GM21619 (cell line): ENCODE data around the gene INO80B.

Experiments
- ATAC-seq: cut with Tn5 transposase; IDR thresholded peaks from one replicate; pipeline ENCODE4 v1.9.1; 2021; ENCODE audit not compliant: unreplicated experiment

Gene INO80B

DNA sequence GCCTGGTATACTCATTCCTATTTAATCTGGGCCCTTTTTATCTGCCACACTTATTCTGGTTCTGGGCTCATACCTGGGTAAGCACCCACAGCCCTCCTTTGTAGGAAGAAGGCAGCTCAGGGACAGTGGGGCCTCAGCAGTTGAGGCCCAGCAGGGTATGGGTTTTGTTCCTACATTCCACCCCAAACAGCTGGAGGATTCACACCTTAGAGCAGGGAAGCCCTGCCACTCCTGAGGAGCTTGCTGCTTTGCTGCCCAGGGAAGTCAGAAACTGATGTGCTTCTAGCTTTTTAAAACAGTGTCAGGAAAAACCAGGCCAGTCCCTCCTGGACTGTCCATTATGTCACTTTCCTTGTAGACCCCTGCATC lies 45.7 kb downstream of the INO80B start:
- no peak for ATAC-seq

DNA sequence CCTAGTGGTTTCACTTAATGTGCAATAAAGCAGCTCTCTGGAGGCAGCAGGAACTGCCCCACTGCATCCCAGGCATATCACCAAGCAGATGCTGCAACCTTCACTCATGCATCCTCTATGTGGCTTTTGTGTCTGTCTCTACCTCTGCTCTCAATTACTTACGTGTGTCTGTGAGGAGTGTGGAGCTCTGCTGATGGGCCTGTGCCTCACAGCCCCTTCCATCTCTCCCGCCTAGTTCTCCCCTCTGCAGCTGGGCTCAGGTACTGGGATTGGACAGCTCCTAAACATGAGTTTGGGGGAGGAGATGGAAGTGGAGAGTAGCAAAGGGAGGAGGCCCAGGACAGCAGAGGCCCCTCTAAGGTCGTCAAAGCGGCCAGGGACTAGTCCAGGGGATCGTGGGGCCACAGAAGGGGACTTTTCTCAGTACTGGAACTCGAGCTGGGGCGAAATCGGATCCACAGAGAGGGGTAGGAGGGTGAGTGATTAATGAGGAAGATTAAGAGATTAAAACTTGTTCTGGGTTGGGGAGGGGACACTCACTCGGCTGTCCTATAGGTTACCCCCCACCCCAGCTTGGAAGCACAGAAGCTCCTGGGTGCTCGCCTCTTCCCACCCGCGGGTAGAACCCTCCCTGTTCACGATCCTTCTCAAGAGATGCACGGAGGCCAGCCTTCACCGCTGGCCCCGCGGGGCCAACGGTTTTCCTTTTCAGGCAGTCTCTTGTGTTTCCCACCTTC lies 46.6 kb downstream of the INO80B start:
- ATAC-seq, result no peak

DNA sequence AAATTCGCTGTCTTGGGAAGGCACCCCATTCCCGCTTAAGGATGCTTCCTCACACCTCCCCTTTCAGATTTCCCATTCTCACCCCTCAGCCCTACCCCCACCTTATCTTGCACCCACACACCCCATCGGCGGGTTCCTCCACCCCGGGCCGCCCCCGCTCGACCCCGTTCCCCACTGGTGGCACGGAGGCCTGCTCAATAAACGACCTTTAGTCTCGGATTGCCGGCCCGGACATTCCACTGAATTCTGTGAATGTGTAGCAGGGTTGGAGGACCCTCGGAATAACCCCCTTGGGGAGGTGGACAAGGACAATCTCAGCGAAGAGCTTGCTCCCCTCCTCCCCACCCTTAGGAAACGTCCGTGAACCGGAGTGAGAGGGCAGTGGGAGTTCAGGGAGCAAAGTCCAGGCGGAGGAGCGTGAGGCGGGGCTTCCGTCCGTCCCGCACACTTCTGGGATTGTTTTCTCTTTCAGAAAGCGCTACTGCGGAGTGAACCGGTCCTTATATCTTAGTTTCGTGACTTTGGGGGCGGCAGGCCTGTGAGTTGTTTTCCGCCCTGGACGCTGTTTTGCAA lies 47.3 kb downstream of the INO80B start:
- ATAC-seq, result no peak

DNA sequence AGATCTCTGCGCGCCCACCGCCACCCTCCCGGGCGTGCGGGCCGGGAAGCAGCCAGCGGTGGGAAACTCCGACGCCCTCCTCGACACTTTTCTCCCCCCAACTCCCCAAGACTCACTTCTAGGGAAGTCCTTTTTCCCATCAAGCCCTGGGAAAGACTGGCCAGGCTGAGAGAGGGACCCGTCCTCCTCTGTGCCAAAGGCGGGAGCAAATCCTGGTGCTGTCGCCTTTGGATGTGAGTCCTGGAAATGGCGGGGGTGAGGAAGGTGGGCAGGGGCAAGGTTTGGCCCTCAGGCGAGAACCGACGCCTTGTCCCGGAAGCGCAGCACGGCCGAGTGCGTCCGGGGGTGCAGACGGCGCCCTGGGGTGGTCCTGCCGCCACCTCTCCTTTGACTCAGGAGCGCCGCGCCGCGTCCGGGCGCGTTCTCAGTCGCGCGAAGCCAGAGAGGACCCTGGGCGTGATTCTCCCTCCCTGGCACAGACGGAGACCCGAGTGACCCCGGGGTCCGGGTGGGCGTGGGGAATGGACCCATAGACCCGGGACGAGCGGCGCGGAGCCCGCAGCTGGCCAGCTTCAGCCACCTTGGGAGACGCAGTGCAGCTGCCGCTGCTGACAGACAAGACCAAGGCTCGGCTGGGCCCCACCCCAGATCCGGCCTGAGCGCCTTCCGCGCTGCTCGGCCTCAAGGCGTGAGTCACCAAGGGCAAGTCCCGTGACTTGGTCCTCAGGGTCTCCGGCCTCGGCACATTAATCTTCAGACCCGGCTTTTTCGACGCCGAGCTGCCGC lies 48.0 kb downstream of the INO80B start:
- ATAC-seq, result peak; percentile 37

DNA sequence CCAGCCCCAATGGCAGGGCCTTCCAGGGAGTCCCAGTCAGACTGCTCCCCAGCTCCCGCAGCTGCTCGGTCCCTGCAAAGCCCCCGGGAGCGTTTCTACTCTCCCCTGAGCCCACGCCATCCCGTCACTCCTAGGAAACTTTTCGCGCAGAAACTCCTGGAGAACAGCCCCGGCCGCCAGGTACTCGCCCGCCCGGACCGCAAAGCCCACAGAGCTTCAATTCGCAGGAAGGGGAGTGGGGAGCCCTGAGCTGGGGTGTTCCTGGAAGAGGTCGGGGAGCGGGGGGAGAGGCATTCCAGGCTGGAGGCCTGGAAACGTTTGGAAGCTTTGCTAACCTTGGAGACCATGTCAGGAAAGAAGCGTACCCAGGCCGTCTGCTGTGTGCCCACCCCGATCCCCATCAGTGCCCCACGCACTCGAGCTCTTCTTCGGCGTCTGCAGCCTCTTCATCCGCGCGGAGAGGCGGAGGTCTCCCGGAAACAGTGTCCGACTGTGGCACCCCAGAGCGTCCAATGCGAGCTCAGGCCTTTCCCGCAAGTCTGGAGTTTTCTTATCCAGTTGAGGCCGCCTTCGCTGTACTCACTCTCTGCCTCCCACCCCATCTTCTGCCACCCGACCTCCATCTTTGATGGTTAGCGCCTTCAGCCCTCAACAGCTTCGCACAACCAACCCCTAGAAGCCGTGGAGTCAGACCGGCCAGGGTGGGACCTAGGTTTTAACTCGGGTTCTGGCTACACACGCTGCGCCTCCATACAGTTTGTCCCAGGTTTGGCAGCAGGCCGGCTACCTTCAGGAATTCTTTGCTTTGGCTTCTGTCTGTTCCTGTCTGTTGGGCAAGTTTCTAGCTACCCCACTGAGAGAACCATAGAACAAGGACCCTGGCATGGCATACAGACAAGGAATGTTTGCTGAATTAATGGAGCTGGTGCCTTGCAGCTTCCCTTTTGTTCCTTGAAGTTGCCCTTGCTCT lies 48.9 kb downstream of the INO80B start:
- ATAC-seq, result no peak

DNA sequence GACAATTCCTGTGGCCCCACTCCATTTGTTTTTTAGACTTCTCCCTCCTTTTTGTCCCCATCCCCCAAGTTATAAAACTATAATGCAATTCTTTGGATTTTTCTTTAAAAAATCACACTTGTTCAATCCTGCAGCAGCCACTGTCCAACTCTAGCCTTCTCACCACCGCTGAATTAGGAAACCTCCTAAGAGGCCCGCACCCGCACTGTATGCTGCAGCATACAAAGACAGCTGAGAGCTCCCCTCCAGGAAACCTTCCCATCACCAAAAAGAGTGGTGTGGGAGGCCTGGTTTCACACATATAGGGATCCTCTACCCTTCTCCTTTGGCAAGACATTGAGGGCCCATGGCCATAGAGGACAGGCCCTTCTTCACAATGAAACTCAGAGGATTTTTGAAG lies 49.7 kb downstream of the INO80B start:
- no peak for ATAC-seq

DNA sequence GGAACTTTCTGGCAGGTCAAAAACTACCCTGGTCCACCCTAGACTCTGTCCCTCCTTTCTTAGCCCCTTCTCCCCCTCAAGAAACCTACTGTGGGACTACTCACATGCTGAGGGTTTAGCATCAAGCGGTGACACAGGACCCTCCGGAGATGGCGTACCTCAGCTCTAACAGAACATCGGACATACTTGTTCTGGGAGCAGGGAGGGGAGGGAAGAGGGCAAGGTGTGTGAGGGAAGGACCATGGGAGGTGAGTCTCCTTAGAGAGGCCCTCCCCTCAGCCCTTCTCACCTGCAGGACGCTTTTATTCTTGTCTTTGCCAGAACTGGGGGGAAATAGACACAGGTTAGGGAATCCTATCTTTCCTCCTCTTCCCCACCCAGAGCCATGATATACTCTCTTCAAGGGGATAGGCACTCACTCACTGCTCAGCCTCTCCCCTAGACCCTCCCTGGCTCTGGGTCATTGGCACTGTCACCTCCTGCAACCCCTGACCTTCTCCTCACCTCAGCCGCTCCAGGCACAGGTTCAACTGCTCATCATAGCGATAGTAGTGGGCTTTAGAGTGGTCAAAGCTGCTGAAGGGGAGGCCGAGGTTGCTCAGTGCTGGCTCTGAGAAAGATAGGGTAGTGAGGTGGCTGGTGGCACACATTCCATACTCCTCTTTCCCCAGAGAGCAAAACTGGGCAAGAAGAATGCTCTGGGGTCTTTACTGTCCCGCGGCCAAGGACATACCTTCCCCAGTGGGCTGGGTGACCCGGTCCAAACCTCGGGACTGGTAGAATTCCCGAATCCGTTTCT lies 50.8 kb downstream of the INO80B start:
- ATAC-seq, result no peak

DNA sequence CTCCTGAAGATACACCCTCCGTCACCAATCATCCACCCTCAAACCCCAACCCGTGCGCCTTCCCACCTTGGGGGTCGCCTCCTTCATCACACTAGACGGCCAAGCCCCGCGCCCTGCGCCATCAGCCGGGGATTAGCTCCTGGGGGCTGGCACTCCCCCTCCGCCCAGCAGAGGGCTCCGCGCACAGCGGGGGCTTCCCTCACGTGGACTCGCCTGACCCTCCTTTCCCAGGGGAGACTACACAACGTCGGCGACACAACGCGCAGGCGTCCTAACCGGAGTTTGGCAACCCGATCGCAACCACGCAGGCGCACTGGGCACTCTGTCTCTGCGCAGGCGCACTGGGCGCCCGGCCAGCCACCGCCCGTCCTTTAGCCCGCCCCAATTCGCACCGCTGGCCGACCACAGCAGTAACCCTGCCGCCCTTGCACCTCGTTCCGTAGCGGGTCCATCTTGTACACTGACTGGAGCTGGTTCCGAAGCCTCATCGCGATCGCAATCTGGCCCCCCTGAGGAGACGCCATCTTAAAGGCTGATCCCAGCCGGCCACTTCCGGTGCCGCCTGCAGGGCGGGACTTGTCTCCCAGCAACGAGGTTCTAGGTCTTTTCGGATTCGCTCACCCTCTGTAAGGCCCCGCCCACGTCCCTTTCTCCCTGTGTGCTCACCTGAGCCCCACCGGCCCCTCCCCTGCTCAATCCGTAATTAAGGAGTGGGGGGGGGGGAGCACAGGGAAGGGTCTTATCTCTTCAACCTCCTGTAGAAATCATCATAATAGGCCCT lies 52.4 kb downstream of the INO80B start, which contains the start of gene PCGF1:
TSS of gene PCGF1 (minus strand) at position 551 of the 781 bp plus-strand sequence. CDS start at position 524, 27 bp downstream.
- ATAC-seq, result peak; percentile 84
